ENCODE results near the gene ADAMTS18.
A peak's percentile ranks its signal among the peaks of the same experiment; 100 is the strongest.

ADAMTS18 gene

GRCh38 chr16:77328274-77328673, 106.6 kb downstream of the ADAMTS18 start:
- peaks cover 14% of the 10 kb centered on the region for H3K4me1 ChIP-seq (ENCODE audit: insufficient read depth, low read length)
- H4K20me1 ChIP-seq (ENCODE audit: insufficient read depth, low read length) = no peaks in the 10 kb centered on the region
- H3K79me2 ChIP-seq (ENCODE audit: insufficient read depth, low read length) = no peaks in the 10 kb centered on the region
- no peaks in the 10 kb centered on the region for H3K9me3 ChIP-seq (ENCODE audit: insufficient read depth, low read length, severe bottlenecking)
- H2AFZ ChIP-seq (ENCODE audit: low read depth, low read length) = no peak overlapping the region
- no peak overlapping the region for H3K4me3 ChIP-seq (ENCODE audit: low read depth in 1 of 2, low read length in 2 of 2)
- no peaks in the 10 kb centered on the region for H3K27me3 ChIP-seq (ENCODE audit: insufficient read depth, low read length, poor library complexity)
- H3K27ac ChIP-seq (ENCODE audit: low read length) = no peak overlapping the region
- ATAC-seq (ENCODE audit: insufficient read depth, low read depth) (no peak), DNase-seq (no peak)
- no peak overlapping the region for H3K9ac ChIP-seq (ENCODE audit: low read depth, low read length)
- no peaks in the 10 kb centered on the region for H3K36me3 ChIP-seq (ENCODE audit: insufficient read depth, low read length)
- no peak for TF ChIP-seq EZH2 (IDR thresholded peaks at IDR 0.05; ENCODE audit: borderline replicate concordance, low read depth, low read length, severe bottlenecking)
- TF ChIP-seq, protein P1, sequence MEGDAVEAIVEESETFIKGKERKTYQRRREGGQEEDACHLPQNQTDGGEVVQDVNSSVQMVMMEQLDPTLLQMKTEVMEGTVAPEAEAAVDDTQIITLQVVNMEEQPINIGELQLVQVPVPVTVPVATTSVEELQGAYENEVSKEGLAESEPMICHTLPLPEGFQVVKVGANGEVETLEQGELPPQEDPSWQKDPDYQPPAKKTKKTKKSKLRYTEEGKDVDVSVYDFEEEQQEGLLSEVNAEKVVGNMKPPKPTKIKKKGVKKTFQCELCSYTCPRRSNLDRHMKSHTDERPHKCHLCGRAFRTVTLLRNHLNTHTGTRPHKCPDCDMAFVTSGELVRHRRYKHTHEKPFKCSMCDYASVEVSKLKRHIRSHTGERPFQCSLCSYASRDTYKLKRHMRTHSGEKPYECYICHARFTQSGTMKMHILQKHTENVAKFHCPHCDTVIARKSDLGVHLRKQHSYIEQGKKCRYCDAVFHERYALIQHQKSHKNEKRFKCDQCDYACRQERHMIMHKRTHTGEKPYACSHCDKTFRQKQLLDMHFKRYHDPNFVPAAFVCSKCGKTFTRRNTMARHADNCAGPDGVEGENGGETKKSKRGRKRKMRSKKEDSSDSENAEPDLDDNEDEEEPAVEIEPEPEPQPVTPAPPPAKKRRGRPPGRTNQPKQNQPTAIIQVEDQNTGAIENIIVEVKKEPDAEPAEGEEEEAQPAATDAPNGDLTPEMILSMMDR (IDR thresholded peaks at IDR 0.05; ENCODE audit: borderline replicate concordance, extremely low read depth, low read length, poor library complexity, severe bottlenecking) = no peak
- no peak overlapping the region for H3K4me2 ChIP-seq (ENCODE audit: insufficient read depth, low read length)

DNA sequence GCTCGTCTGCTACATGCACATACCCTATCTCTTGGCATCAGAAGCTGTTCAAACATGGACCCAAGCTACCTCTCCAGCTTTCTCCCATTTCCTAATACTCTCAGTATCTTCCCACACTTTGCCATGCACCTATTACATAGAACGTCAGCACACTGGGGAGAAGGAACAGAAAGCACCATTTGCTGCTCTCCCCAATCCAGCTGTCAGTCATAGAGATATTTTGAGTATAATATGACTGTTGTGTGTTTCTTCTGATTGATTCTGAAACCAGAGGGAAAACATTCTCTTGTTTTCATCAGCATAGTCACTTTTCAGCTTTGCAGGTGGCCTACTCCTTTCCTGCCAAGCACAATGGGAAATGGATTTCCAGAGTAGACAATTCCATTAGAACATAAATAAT, 107.1 kb downstream of the ADAMTS18 start:
- H2AFZ ChIP-seq (ENCODE audit: low read depth, low read length) = no peak overlapping the region
- H4K20me1 ChIP-seq (ENCODE audit: insufficient read depth, low read length) = no peaks in the 10 kb centered on the region
- no peak overlapping the region for H3K4me3 ChIP-seq (ENCODE audit: low read depth in 1 of 2, low read length in 2 of 2)
- H3K9me3 ChIP-seq (ENCODE audit: insufficient read depth, low read length, severe bottlenecking) = no peaks in the 10 kb centered on the region
- H3K27me3 ChIP-seq (ENCODE audit: insufficient read depth, low read length, poor library complexity) = no peaks in the 10 kb centered on the region
- H3K36me3 ChIP-seq (ENCODE audit: insufficient read depth, low read length) = no peaks in the 10 kb centered on the region
- no peak overlapping the region for H3K9ac ChIP-seq (ENCODE audit: low read depth, low read length)
- H3K27ac ChIP-seq (ENCODE audit: low read length) = no peak overlapping the region
- no peak overlapping the region for H3K4me2 ChIP-seq (ENCODE audit: insufficient read depth, low read length)
- TF ChIP-seq EZH2 (IDR thresholded peaks at IDR 0.05; ENCODE audit: borderline replicate concordance, low read depth, low read length, severe bottlenecking) = no peak
- TF ChIP-seq, protein P1 (IDR thresholded peaks at IDR 0.05; ENCODE audit: borderline replicate concordance, extremely low read depth, low read length, poor library complexity, severe bottlenecking) = no peak
- no peaks in the 10 kb centered on the region for H3K79me2 ChIP-seq (ENCODE audit: insufficient read depth, low read length)
- ATAC-seq (ENCODE audit: insufficient read depth, low read depth) = no peak
- DNase-seq = no peak
- peaks cover 14% of the 10 kb centered on the region for H3K4me1 ChIP-seq (ENCODE audit: insufficient read depth, low read length)

- ATAC-seq (ENCODE audit: insufficient read depth, low read depth) (peak; percentile 99), DNase-seq (peak; percentile 49)
- H3K27me3 ChIP-seq (ENCODE audit: insufficient read depth, low read length, poor library complexity) = no peaks in the 10 kb centered on the region
- no peak overlapping the region for H3K27ac ChIP-seq (ENCODE audit: low read length)
- H3K4me2 ChIP-seq (ENCODE audit: insufficient read depth, low read length) = 0 out of 2 replicates have a peak overlapping the region, but pooled peaks have one; percentile 25
- no peaks in the 10 kb centered on the region for H3K79me2 ChIP-seq (ENCODE audit: insufficient read depth, low read length)
- H3K9me3 ChIP-seq (ENCODE audit: insufficient read depth, low read length, severe bottlenecking) = no peaks in the 10 kb centered on the region
- no peak overlapping the region for H3K9ac ChIP-seq (ENCODE audit: low read depth, low read length)
- no peak overlapping the region for H3K4me3 ChIP-seq (ENCODE audit: low read depth in 1 of 2, low read length in 2 of 2)
- H3K36me3 ChIP-seq (ENCODE audit: insufficient read depth, low read length) = no peaks in the 10 kb centered on the region
- H3K4me1 ChIP-seq (ENCODE audit: insufficient read depth, low read length) = peaks cover 14% of the 10 kb centered on the region
- H2AFZ ChIP-seq (ENCODE audit: low read depth, low read length) = no peak overlapping the region
- no peaks in the 10 kb centered on the region for H4K20me1 ChIP-seq (ENCODE audit: insufficient read depth, low read length)
- TF ChIP-seq, protein P1 (IDR thresholded peaks at IDR 0.05; ENCODE audit: borderline replicate concordance, extremely low read depth, low read length, poor library complexity, severe bottlenecking) = no peak
- no peak for TF ChIP-seq EZH2 (IDR thresholded peaks at IDR 0.05; ENCODE audit: borderline replicate concordance, low read depth, low read length, severe bottlenecking)
Observed at GRCh38 chr16:77324729-77325128, 110.1 kb downstream of the ADAMTS18 start.

GRCh38 chr16:77323695-77324094, 111.1 kb downstream of the ADAMTS18 start:
- TF ChIP-seq, protein P1 (IDR thresholded peaks at IDR 0.05; ENCODE audit: borderline replicate concordance, extremely low read depth, low read length, poor library complexity, severe bottlenecking) = no peak
- no peak for TF ChIP-seq EZH2 (IDR thresholded peaks at IDR 0.05; ENCODE audit: borderline replicate concordance, low read depth, low read length, severe bottlenecking)
- no peak overlapping the region for H3K9ac ChIP-seq (ENCODE audit: low read depth, low read length)
- DNase-seq (no peak), ATAC-seq (ENCODE audit: insufficient read depth, low read depth) (no peak)
- no peak overlapping the region for H3K27ac ChIP-seq (ENCODE audit: low read length)
- no peaks in the 10 kb centered on the region for H3K36me3 ChIP-seq (ENCODE audit: insufficient read depth, low read length)
- peaks cover 14% of the 10 kb centered on the region for H3K4me1 ChIP-seq (ENCODE audit: insufficient read depth, low read length)
- no peaks in the 10 kb centered on the region for H3K79me2 ChIP-seq (ENCODE audit: insufficient read depth, low read length)
- no peaks in the 10 kb centered on the region for H4K20me1 ChIP-seq (ENCODE audit: insufficient read depth, low read length)
- peak overlapping the region; percentile 25; the same call in 1 of the 2 replicates for H2AFZ ChIP-seq (ENCODE audit: low read depth, low read length)
- no peak overlapping the region for H3K4me2 ChIP-seq (ENCODE audit: insufficient read depth, low read length)
- H3K9me3 ChIP-seq (ENCODE audit: insufficient read depth, low read length, severe bottlenecking) = no peaks in the 10 kb centered on the region
- H3K4me3 ChIP-seq (ENCODE audit: low read depth in 1 of 2, low read length in 2 of 2) = no peak overlapping the region
- no peaks in the 10 kb centered on the region for H3K27me3 ChIP-seq (ENCODE audit: insufficient read depth, low read length, poor library complexity)

All from DND-41 (cell line).